ENCODE results near the gene C8G. TPM values are rescaled to one million over a fixed set of nuclear protein-coding genes. Genes with fewer than 3 reads are reported as not detected.

Gene C8G
- total and polyA plus RNA-seq, 9 of the 15 experiments (the other 6 are each of a cell fraction or from before 2014, with no cell fraction given), result 0.35 to 5.9 (median 2.7) TPM; not detected in 2

- TF ChIP-seq OTX1 (CRISPR knock-in tag; IDR thresholded peaks at IDR 0.05) (no peak), CCNT2 (IDR thresholded peaks at IDR 0.05; ENCODE audit: borderline replicate concordance, extremely low read depth, insufficient read length, low read depth, low read length) (peak; percentile 15), RBM17 (IDR thresholded peaks at IDR 0.05; ENCODE audit: borderline replicate concordance, low read depth, low read length) (no peak), ZNF830 (CRISPR knock-in tag; IDR thresholded peaks at IDR 0.05) (no peak), CBX1 (IDR thresholded peaks at IDR 0.05; ENCODE audit: low read depth) (peak; percentile 40), ATF1 (CRISPR knock-in tag; IDR thresholded peaks at IDR 0.05) (no peak), ATF1 (tag; IDR thresholded peaks at IDR 0.05) (peak; percentile 74), ZNF644 (tag; IDR thresholded peaks at IDR 0.05; ENCODE audit: low read depth) (no peak), ADNP (tag; IDR thresholded peaks at IDR 0.05) (no peak), ZNF324 (CRISPR knock-in tag; IDR thresholded peaks at IDR 0.05) (no peak), ZC3H8 (IDR thresholded peaks at IDR 0.05) (no peak), FOXP1 (CRISPR knock-in tag; IDR thresholded peaks at IDR 0.05) (no peak), NFE2 (IDR thresholded peaks at IDR 0.05; ENCODE audit: low read depth) (no peak), GABPB2 (CRISPR knock-in tag; conservative IDR thresholded peaks at IDR 0.05) (no peak), ZBTB33 (CRISPR knock-in tag; IDR thresholded peaks at IDR 0.05) (no peak; the same call in 1 of the 2 replicates), NELFE (IDR thresholded peaks at IDR 0.05; ENCODE audit: insufficient read depth, insufficient read length) (no peak), DIDO1 (tag; IDR thresholded peaks at IDR 0.05; ENCODE audit: low read depth) (no peak)
- TF ChIP-seq, protein P1, sequence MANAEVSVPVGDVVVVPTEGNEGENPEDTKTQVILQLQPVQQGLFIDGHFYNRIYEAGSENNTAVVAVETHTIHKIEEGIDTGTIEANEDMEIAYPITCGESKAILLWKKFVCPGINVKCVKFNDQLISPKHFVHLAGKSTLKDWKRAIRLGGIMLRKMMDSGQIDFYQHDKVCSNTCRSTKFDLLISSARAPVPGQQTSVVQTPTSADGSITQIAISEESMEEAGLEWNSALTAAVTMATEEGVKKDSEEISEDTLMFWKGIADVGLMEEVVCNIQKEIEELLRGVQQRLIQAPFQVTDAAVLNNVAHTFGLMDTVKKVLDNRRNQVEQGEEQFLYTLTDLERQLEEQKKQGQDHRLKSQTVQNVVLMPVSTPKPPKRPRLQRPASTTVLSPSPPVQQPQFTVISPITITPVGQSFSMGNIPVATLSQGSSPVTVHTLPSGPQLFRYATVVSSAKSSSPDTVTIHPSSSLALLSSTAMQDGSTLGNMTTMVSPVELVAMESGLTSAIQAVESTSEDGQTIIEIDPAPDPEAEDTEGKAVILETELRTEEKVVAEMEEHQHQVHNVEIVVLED (CRISPR knock-in tag; IDR thresholded peaks at IDR 0.05), result no peak
- TF ChIP-seq, protein P2, sequence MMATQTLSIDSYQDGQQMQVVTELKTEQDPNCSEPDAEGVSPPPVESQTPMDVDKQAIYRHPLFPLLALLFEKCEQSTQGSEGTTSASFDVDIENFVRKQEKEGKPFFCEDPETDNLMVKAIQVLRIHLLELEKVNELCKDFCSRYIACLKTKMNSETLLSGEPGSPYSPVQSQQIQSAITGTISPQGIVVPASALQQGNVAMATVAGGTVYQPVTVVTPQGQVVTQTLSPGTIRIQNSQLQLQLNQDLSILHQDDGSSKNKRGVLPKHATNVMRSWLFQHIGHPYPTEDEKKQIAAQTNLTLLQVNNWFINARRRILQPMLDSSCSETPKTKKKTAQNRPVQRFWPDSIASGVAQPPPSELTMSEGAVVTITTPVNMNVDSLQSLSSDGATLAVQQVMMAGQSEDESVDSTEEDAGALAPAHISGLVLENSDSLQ (IDR thresholded peaks at IDR 0.05), result no peak
Observed at GRCh38 chr9:136949817-136950655, 5.0 kb downstream of the C8G start (continued).
